HG02973 (cell line): ENCODE data around the gene CLEC3B.
"Not testable (repeated sequence)": the region's sequence is repeated elsewhere in the genome, so short reads cannot be mapped to it uniquely, and the experiment has no call there.

ENCODE experiments used
- ATAC-seq: cut with Tn5 transposase; IDR thresholded peaks from one replicate; pipeline ENCODE4 v1.9.1; 2021; ENCODE audit warnings: moderate library complexity; ENCODE audit not compliant: unreplicated experiment

Gene CLEC3B

DNA sequence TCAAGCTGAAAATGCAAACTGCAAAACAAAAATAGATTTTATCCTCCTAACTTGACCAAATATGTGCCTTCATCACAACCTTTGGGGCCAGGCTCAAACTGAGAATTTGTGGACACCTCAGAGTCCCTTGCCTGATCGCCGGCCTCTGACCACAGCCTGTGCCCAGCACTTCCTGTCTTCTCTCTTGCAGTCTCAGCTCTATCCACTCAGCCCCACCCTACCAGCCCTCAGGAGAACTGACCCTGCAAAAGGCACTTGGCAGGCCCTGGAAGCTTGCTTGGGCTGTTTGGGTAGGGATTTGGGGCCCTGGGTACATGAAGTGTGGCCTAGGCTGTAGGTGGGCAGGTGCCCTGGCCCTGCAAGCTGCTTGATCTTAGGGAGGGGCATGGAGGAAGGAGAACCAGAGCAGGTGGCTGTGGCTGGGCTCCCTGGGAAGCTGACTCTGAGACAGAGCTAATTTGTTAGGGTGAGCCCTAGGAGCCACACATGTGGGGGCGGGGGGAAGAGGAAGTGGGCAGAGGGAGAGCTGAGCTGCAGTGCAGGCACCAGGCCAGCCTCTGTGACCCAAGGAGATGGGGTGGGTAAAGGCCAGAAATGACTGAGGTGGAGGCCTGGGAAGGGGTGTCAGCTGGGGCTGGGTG lies 8.6 kb downstream of the CLEC3B start:
- ATAC-seq: no peak

GRCh38 chr3:45035441-45036301 lies 9.6 kb downstream of the CLEC3B start:
- no peak for ATAC-seq

DNA sequence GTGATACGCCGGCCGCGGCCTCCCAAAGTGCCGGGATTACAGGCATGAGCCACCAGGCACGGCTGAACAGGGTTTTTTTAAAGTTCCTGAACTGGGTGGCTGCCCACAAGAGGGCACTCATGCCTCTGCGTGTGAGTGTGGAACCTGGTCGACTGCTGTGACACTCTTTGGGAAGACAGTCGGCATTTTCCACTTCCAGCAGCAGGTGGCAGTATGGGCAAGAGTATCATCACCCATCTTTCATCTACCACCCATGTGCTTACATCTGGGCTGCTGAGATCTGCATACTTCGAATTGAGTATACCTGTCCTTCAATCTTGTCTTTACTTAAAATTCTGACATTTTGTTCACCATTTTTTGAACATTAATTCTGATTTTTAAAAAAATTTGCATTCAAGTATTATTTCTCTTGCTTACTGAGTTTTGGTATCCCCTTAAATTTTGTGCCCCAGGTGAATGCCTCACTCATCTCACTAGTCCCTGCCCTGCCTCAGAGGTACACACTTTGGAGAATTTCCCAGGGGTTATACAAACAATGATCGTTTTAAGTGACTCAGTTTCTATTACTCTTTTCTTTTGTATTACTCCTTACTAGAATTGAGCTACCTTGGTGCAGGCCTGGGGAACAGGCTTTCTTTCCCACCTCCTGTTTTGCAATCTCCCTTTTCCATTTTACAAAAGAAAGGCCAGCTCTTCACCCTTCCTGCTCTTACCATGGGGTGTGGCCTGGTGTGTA lies 11.8 kb downstream of the CLEC3B start:
- ATAC-seq: no peak

DNA sequence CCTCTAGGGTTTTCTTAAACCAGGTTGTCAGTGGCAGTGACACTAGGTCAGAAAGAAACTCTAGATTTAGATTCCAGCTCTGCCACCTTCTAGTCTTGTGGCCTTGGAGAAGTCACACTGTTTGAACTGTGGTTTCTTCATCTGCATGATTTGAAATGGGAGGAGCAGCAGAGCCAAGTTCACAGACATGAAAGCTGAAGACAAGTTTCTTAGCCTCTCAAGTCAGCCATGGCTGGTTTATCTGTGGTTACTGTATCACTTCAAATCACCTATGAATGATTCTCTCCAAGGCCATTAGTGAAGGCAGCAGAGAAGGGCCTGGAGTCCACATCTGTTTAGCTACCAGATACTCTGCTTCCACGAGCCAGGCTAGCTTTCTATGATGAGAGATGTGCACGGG lies 15.6 kb downstream of the CLEC3B start:
- no peak for ATAC-seq

- ATAC-seq: no peak
Measured at GRCh38 chr3:45042162-45042561, 16.1 kb downstream of the CLEC3B start.

GRCh38 chr3:45043728-45044299 lies 17.7 kb downstream of the CLEC3B start:
- no peak for ATAC-seq

DNA sequence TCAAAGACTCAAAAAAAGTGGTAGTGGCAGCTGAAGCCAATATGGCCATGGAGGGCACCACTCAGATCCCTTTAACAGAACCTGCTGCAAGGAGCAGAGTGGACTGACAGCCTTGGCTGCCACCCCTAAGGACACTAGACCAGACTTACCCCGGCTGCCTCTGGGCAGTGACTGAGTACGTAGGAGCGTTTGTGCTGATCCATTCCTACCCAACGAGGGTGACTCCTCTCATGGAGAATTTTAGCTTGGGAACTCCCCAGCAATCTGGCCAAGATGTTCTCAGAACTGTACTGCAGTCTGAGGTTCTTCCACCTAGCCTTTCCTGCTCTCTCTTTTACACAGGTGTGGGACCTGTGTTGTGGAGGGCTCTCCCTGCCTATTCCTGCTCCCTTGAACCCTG lies 22.1 kb downstream of the CLEC3B start:
- ATAC-seq: no peak

DNA sequence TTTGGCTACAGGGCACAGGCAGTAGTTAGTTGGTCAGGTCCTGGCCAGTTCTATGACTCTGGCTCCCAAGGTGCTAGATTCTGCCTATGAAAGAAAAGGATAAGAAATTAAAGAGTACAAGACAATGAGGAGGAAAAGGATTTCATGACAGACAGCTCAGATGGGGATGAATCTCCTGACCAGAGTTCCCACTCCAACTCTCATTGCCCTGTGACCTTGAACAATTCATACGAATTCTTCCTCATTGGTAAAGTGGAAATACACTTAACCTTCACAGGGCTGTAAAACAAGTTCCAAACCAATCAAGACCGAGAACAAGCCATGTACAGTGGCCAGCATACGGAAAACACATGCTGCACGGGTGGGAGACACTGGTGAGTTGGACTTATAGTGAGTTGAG lies 23.7 kb downstream of the CLEC3B start:
- ATAC-seq: no peak

- ATAC-seq: no peak
Measured at GRCh38 chr3:45051685-45052084, 25.6 kb downstream of the CLEC3B start.

DNA sequence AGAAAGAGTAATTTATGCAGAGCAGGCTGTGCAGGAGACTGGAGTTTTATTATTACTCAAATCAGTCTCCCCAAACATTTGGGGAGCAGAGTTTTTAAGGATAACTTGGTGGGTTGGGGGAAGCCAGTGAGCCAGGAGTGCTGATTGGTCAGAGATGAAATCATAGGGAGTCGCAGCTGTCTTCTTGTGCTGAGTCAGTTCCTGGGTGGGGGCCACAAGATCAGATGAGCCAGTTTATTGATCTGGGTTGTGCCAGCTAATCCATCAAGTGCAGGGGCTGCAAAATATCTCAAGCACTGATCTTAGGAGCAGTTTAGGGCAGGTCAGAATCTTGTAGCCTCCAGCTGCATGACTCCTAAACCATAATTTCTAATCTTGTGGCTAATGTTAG lies 27.7 kb downstream of the CLEC3B start:
- ATAC-seq: not testable (repeated sequence)

- ATAC-seq: no peak
Measured at GRCh38 chr3:45054196-45054857, 28.2 kb downstream of the CLEC3B start.

DNA sequence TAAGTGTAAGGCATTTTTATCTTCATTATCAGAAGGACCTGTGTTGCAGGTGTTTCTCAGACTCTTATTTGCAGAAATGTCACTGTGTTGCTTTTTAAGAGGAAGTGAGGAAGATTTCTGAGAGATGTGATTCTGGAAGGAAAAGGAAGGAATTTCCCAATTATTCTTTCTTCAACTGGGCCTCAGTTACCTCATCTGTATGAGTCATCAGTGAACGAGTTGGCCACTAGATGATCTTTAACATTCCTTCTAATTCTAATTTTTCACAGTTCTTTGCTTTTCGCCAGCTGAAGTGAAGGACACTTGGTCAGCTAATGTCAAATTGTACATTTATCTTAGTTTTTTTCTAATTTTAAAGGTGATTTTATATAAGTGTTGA lies 28.9 kb downstream of the CLEC3B start:
- no peak for ATAC-seq

DNA sequence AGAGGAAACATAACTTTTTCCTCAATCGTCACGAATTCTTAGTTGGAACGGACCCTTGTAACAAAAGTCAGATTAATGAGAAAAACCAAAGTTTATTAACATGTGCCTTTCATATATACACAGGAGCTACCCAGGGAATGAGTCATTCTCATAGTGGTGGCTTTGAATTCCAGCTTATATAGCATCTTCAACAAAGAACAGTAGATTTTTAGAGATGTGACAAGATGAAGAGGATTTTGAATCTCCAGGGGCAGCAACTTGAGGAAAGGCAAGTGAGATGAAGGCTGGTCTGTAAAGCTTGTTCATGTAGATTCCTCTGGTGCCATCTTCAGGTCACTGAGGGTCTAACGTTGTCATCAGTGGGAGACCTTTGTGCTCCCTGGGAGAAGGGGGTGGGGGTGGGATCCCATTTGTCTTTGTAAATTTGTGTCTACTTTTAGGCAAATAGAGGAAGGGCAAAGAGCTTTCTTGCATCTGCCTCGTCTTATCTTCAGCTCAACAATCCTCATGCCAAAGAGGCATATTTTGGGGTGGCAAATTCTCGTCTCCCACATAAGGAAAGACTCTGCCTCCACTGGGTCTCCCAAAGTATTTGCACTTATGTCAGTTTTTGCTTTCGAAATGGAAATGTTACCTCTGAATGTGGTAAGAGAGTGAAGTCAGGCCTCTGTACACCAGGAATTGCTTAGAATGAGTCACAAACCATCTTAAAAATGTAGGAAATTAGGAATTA lies 29.5 kb downstream of the CLEC3B start:
- no peak for ATAC-seq

DNA sequence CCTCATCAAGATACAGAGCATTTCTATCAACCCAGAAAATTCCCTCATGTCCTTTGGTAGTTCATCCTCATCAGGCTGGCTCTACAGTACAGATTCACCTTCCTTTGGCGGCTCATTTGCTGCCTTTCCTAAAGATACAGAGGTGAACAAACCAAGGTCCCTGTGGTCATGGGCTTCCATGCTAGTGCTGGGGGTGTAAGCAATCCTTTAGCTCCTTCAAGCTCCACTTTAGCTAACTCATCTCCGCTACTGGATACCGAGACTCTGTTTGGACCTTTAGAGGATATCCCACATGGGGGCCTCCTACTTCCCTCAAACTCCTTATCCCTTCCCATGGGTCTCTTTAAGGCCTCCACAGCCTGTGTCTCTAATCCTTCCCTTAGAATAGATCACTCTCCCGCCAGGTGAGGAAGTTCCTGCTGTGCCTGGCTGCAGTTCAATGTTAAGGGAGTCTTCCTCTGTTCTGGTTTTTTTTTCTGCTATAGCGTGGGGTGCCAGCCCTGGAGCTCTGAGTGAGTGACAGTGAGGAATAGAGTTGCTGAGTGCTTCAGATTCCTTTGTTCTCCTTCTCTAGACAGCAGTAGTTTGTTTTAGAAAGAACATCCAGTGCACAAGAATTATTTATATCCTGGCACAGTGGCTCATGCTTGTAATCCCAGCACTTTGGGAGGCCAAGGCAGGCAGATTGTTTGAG lies 30.7 kb downstream of the CLEC3B start:
- ATAC-seq: no peak

DNA sequence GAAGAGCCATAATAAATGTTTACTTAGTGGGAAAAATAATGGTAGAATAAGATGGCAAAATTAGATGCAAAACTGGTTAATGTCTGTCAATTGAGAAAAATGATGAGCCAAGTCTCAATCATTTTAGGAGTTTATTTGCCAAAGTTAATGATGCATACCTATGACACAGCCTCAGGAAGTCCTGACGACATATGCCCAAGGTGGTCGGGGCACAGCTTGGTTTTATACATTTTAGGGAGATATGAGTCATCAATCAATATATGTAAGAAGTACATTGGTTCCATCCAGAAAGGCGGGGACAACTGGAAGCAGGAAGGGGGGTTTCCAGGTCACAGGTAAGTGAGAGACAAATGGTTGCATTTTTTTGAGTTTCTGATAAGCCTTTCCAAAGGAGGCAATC lies 31.5 kb downstream of the CLEC3B start:
- no peak for ATAC-seq

DNA sequence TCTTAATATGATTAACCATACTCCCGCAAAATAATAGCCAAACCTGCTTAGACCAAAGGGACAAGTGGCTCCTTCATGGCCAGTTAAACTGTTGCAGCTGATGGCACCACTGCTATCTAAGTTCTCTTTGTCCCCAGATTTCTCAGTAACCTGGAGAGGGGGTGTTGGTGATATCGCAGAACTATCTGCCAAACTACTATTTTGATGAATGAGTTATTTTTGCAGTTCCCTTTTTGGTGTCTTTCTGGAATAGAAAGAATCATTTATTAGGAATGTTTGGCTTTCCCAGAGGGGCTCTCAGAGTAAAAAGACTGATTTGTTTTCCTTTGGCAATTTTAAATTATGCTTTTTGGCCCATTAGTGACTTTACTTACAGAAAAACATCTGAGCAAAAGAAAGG lies 33.0 kb downstream of the CLEC3B start:
- no peak for ATAC-seq

DNA sequence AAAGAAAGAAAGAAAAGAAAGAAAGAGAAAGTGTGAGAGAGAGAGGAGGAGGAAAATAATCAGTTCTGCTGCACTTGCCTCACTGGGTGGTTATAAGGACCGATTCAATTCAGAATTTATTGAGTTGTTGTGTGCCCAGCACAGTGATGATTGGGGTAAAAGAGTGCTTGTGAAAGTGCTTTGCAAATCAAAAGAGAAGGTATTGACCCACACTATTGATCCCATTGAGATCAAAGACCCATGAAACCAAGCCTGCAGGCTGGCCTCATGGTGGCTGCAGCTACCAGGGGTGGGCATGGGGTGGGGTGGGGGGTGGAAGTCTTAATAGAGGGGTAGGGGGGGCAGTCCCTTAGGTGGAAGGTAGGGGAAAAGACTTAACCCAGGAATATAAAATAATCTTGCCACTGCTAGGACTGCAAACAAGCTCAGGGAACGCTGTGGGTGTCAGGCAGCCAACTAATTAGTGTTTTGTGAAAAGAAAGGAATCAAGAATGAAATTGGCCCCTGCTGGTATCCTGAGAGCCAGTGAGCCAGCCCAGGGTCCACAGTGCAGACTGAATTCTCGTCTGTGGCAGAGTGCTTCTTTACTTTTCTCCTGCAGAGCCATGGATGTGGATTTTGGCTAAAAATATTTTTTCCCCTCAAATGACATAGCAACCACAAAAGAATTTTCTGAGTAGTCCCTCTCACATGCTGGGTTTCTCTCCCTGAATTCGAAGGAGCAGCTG lies 34.2 kb downstream of the CLEC3B start:
- no peak for ATAC-seq

GRCh38 chr3:45062697-45063070 lies 36.6 kb downstream of the CLEC3B start:
- ATAC-seq: no peak
